Activated T-helper 17 cell treated with anti-CD3 and anti-CD28 coated beads, Interleukin-2, amount 50 U/mL, for 72 hours (primary cell): ENCODE results near the gene FCN1. TPM values are rescaled to one million over a fixed set of nuclear protein-coding genes. Genes with fewer than 3 reads are reported as not detected.

Source experiments
- ATAC-seq: fragments of 150-1000 bp; cut with Tn5 transposase; replicated peaks from 2 replicates; pipeline ENCODE4 v1.10.0; 2021; ENCODE audit warnings: mild to moderate bottlenecking, moderate library complexity
- H3K27ac Mint-ChIP-seq: one replicate; pipeline ENCODE4 v1.8.0; 2022; ENCODE audit warnings: mixed read lengths
- H3K27me3 Mint-ChIP-seq: one replicate; pipeline ENCODE4 v1.8.0; 2022; ENCODE audit warnings: mixed read lengths
- H3K36me3 Mint-ChIP-seq: one replicate; pipeline ENCODE4 v1.8.0; 2022; ENCODE audit warnings: low read depth, mild to moderate bottlenecking, mixed read lengths
- H3K4me1 Mint-ChIP-seq: one replicate; pipeline ENCODE4 v1.8.0; 2022; ENCODE audit warnings: mixed read lengths
- H3K4me3 Mint-ChIP-seq: one replicate; pipeline ENCODE4 v1.8.0; 2022; ENCODE audit warnings: mild to moderate bottlenecking, mixed read lengths
- H3K9me3 Mint-ChIP-seq: one replicate; pipeline ENCODE4 v1.8.0; 2022; ENCODE audit warnings: mixed read lengths
- total RNA-seq, 2 donors: library from RNA; stranded (reverse); gene quantifications; one replicate each; pipeline ENCODE4 v1.2.3, GENCODE V29; 2022

Gene FCN1
- total RNA-seq, 2 donors from 2014 or later, result not detected

- Mint-ChIP-seq H3K4me1 (no peaks in the 10 kb centered on the region), H3K27me3 (peaks cover 20% of the 10 kb centered on the region), H3K36me3 (no peaks in the 10 kb centered on the region), H3K9me3 (no peaks in the 10 kb centered on the region), H3K4me3 (no peak overlapping the region), H3K27ac (no peak overlapping the region)
- no peak for ATAC-seq
These were observed 18.8 kb upstream of the FCN1 start for GRCh38 chr9:134936346-134937163.

GRCh38 chr9:134935701-134936345 is 18.1 kb upstream of the FCN1 start:
- ATAC-seq, result no peak
- Mint-ChIP-seq H3K9me3 (no peaks in the 10 kb centered on the region), H3K4me1 (no peaks in the 10 kb centered on the region)

GRCh38 chr9:134935056-134935640 is 17.4 kb upstream of the FCN1 start:
- H3K27ac Mint-ChIP-seq, result no peak overlapping the region
- peaks cover 26% of the 10 kb centered on the region for H3K27me3 Mint-ChIP-seq
- no peaks in the 10 kb centered on the region for H3K4me1 Mint-ChIP-seq
- ATAC-seq, result no peak
- H3K9me3 Mint-ChIP-seq, result no peaks in the 10 kb centered on the region
- H3K4me3 Mint-ChIP-seq, result no peak overlapping the region
- no peaks in the 10 kb centered on the region for H3K36me3 Mint-ChIP-seq

More at GRCh38 chr9:134935701-134936345, 18.1 kb upstream of the FCN1 start:
- peaks cover 23% of the 10 kb centered on the region for H3K27me3 Mint-ChIP-seq
- H3K36me3 Mint-ChIP-seq, result no peaks in the 10 kb centered on the region
- H3K27ac Mint-ChIP-seq, result no peak overlapping the region
- H3K4me3 Mint-ChIP-seq, result no peak overlapping the region

GRCh38 chr9:134933076-134933659 is 15.5 kb upstream of the FCN1 start:
- H3K27me3 Mint-ChIP-seq, result peaks cover 25% of the 10 kb centered on the region
- H3K4me3 Mint-ChIP-seq, result no peak overlapping the region
- no peak for ATAC-seq
- H3K4me1 Mint-ChIP-seq, result no peaks in the 10 kb centered on the region
- H3K9me3 Mint-ChIP-seq, result no peaks in the 10 kb centered on the region
- H3K36me3 Mint-ChIP-seq, result no peaks in the 10 kb centered on the region
- H3K27ac Mint-ChIP-seq, result no peak overlapping the region

- Mint-ChIP-seq H3K4me1 (no peaks in the 10 kb centered on the region), H3K36me3 (no peaks in the 10 kb centered on the region), H3K27me3 (peaks cover 28% of the 10 kb centered on the region), H3K4me3 (no peak overlapping the region), H3K9me3 (no peaks in the 10 kb centered on the region), H3K27ac (no peak overlapping the region)
- no peak for ATAC-seq
These were observed 14.9 kb upstream of the FCN1 start for GRCh38 chr9:134932606-134933005.

GRCh38 chr9:134932171-134932570 is 14.5 kb upstream of the FCN1 start:
- no peaks in the 10 kb centered on the region for H3K4me1 Mint-ChIP-seq
- no peak overlapping the region for H3K4me3 Mint-ChIP-seq
- H3K27ac Mint-ChIP-seq, result no peak overlapping the region
- no peaks in the 10 kb centered on the region for H3K36me3 Mint-ChIP-seq
- no peak for ATAC-seq
- peaks cover 28% of the 10 kb centered on the region for H3K27me3 Mint-ChIP-seq
- no peaks in the 10 kb centered on the region for H3K9me3 Mint-ChIP-seq

- Mint-ChIP-seq H3K4me1 (no peaks in the 10 kb centered on the region), H3K4me3 (no peak overlapping the region), H3K27me3 (peaks cover 28% of the 10 kb centered on the region), H3K9me3 (no peaks in the 10 kb centered on the region), H3K36me3 (no peaks in the 10 kb centered on the region), H3K27ac (no peak overlapping the region)
- ATAC-seq, result no peak
These were observed 12.7 kb upstream of the FCN1 start for GRCh38 chr9:134930398-134930797.

- H3K4me1 Mint-ChIP-seq, result no peaks in the 10 kb centered on the region
- H3K27ac Mint-ChIP-seq, result no peak overlapping the region
- H3K36me3 Mint-ChIP-seq, result no peaks in the 10 kb centered on the region
- no peaks in the 10 kb centered on the region for H3K9me3 Mint-ChIP-seq
- H3K27me3 Mint-ChIP-seq, result peaks cover 24% of the 10 kb centered on the region
- H3K4me3 Mint-ChIP-seq, result no peak overlapping the region
- ATAC-seq, result no peak
These were observed 11.8 kb upstream of the FCN1 start for GRCh38 chr9:134929193-134930158.

- no peaks in the 10 kb centered on the region for H3K9me3 Mint-ChIP-seq
- peaks cover 24% of the 10 kb centered on the region for H3K27me3 Mint-ChIP-seq
- no peak overlapping the region for H3K27ac Mint-ChIP-seq
- ATAC-seq, result no peak
- H3K4me1 Mint-ChIP-seq, result no peaks in the 10 kb centered on the region
- no peaks in the 10 kb centered on the region for H3K36me3 Mint-ChIP-seq
- no peak overlapping the region for H3K4me3 Mint-ChIP-seq
These were observed 10.9 kb upstream of the FCN1 start for GRCh38 chr9:134928436-134929192.

- no peak overlapping the region for H3K27ac Mint-ChIP-seq
- ATAC-seq, result no peak
- no peaks in the 10 kb centered on the region for H3K36me3 Mint-ChIP-seq
- H3K27me3 Mint-ChIP-seq, result peaks cover 12% of the 10 kb centered on the region
- no peak overlapping the region for H3K4me3 Mint-ChIP-seq
- no peaks in the 10 kb centered on the region for H3K4me1 Mint-ChIP-seq
- H3K9me3 Mint-ChIP-seq, result no peaks in the 10 kb centered on the region
These were observed 7.3 kb upstream of the FCN1 start for GRCh38 chr9:134925011-134925511.

- peaks cover 8% of the 10 kb centered on the region for H3K27me3 Mint-ChIP-seq
- H3K27ac Mint-ChIP-seq, result no peak overlapping the region
- no peaks in the 10 kb centered on the region for H3K4me1 Mint-ChIP-seq
- no peak overlapping the region for H3K4me3 Mint-ChIP-seq
- no peaks in the 10 kb centered on the region for H3K36me3 Mint-ChIP-seq
- peaks cover 3% of the 10 kb centered on the region for H3K9me3 Mint-ChIP-seq
- no peak for ATAC-seq
These were observed 5.8 kb upstream of the FCN1 start for GRCh38 chr9:134923466-134923865.

GRCh38 chr9:134922932-134923240 is 5.2 kb upstream of the FCN1 start:
- Mint-ChIP-seq H3K27me3 (peaks cover 7% of the 10 kb centered on the region), H3K4me3 (no peak overlapping the region), H3K9me3 (peaks cover 3% of the 10 kb centered on the region), H3K27ac (no peak overlapping the region), H3K4me1 (no peaks in the 10 kb centered on the region), H3K36me3 (no peaks in the 10 kb centered on the region)
- ATAC-seq, result no peak
